IPS DF 6.9 (cell line): ENCODE measurements around the gene NADSYN1.

Experiments
- DNase-seq: peaks from one replicate; pipeline ENCODE4 v3.0.0-alpha.2; 2013; ENCODE audit warnings: low read depth, low spot score
- H3K27ac ChIP-seq: one replicate; pipeline ENCODE4 v1.5.1; 2013; ENCODE audit warnings: low read length, control low read depth
- H3K27me3 ChIP-seq: 2 replicates; pipeline ENCODE4 v1.6.1; 2013; ENCODE audit warnings: mild to moderate bottlenecking, low read length; ENCODE audit not compliant: control insufficient read depth, insufficient read depth
- H3K36me3 ChIP-seq: 2 replicates; pipeline ENCODE4 v1.6.1; 2013; ENCODE audit warnings: low read length; ENCODE audit not compliant: control insufficient read depth, insufficient read depth
- H3K4me1 ChIP-seq: 2 replicates; pipeline ENCODE4 v1.6.1; 2013; ENCODE audit warnings: low read length; ENCODE audit not compliant: control insufficient read depth, insufficient read depth
- H3K4me3 ChIP-seq: 2 replicates; pipeline ENCODE4 v1.5.1; 2013; ENCODE audit warnings: mild to moderate bottlenecking, low read length
- H3K9me3 ChIP-seq: 2 replicates; pipeline ENCODE4 v1.6.1; 2013; ENCODE audit warnings: low read length, inconsistent platforms; ENCODE audit not compliant: control insufficient read depth, insufficient read depth
- WGBS: extraction: QIAGEN DNeasy Blood & Tissue Kit; methylation state at CpG from one replicate; pipeline ENCODE4 v1.1.7; 2013; ENCODE audit warnings: mixed read lengths, missing lambda C conversion rate; ENCODE audit not compliant: insufficient read length, insufficient coverage; 5-methylcytosine and 5-hydroxymethylcytosine counted together

Gene NADSYN1

DNA sequence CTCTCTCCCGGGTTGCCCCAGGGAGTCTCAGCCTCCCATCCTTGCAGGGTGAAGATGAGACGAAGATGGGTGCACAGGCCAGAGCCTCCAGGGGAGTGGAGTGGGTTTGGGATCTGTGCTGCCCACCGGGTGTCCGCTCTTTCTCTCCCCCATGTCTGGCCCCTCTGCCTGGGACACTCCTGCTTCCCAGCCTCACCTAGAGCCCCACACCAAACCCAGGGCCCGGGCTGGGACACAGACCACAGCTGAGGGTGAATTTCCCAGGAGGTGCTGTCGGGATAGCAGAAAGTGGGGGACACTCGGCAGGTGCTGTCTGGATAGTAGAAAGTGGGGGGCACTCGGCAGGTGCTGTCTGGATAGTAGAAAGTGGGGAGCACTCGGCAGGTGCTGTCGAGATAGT is 49.0 kb downstream of the NADSYN1 start:
- H3K27ac ChIP-seq = no peak overlapping the region
- no peak overlapping the region for H3K4me3 ChIP-seq
- no peak for DNase-seq
- WGBS = no CpG with 5 or more reads among the region's 10 CpGs
- no peaks in the 10 kb centered on the region for H3K27me3 ChIP-seq
- H3K9me3 ChIP-seq = no peaks in the 10 kb centered on the region
- peaks cover 7% of the 10 kb centered on the region for H3K36me3 ChIP-seq
- peaks cover 2% of the 10 kb centered on the region; the same call in 1 of the 2 replicates for H3K4me1 ChIP-seq

DNA sequence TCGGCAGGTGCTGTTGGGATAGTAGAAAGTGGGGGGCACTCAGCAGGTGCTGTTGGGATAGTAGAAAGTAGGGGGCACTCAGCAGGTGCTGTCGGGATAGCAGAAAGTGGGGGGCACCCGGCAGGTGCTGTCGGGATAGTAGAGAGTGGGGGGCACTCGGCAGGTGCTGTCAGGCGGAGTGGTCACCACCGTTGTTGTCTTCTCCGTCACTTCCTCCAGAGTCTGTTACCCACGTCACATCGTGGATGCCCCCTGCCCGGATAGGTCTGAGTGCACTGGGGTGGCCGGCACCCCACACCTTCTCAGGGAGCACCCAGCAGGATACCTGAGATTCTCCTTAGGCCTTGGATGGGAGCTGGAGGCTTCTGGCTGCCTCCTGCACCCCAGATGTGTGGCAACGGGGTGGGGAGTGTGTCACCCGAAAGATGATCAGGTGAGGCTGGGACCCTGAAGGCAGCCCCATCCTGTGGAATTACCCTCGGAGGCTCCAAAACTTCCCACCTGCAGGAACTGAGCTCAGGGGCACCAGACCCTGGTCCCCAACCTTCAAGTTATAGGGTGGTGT is 50.0 kb downstream of the NADSYN1 start:
- Histone ChIP-seq H3K27ac (no peak overlapping the region), H3K4me1 (peaks cover 2% of the 10 kb centered on the region; the same call in 1 of the 2 replicates)
- no CpG with 5 or more reads among the region's 15 CpGs for WGBS

DNA sequence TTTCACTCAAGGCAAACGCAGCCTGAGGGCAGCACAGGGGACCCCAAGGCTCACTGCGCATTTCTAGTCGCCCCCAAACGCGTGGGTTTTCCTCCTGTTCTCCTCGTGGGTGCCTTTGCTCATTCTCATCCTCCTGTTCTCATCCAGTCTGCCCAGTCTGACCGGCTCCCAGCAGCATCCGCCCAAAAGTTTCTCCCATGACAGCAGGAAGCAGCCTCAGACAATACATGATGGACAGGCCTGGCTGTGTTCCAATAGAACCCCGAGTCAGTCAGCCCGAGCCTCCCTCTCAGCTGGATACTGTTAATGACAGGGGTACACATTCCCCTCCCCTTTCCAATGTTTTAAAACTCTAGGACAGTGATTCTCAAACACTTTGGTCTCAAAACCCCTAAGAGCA is 51.5 kb downstream of the NADSYN1 start:
- Histone ChIP-seq H3K27me3 (no peaks in the 10 kb centered on the region), H3K4me1 (peaks cover 2% of the 10 kb centered on the region; the same call in 1 of the 2 replicates), H3K27ac (no peak overlapping the region), H3K4me3 (no peak overlapping the region), H3K9me3 (no peaks in the 10 kb centered on the region; the same call in 1 of the 2 replicates), H3K36me3 (no peaks in the 10 kb centered on the region)
- no CpG with 5 or more reads among the region's 10 CpGs for WGBS
- DNase-seq = no peak

More for the DNA sequence above, 50.0 kb downstream of the NADSYN1 start:
- Histone ChIP-seq H3K9me3 (no peaks in the 10 kb centered on the region), H3K4me3 (no peak overlapping the region), H3K36me3 (peaks cover 7% of the 10 kb centered on the region), H3K27me3 (no peaks in the 10 kb centered on the region)
- no peak for DNase-seq

DNA sequence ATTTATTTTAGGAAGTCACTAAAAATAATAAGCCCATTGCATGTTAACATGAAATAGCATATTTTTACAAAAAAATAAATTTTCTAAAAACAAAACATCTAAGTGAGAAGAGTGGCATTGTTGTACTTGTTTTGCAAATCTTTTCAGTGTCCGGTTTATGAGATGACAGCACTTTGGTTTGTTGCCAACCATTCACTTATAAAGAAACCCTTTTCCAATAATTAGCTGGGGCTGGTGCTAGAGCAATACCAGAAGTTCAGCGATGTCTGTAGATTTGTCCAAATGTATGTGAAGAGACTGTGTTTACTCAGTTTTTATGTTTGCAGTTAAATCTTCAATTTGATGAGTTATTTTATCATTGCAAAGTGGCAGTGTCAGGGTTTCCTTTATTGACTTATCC is 52.0 kb downstream of the NADSYN1 start:
- H3K4me3 ChIP-seq = no peak overlapping the region
- H3K36me3 ChIP-seq = no peaks in the 10 kb centered on the region
- no peak for DNase-seq
- H3K4me1 ChIP-seq = peaks cover 2% of the 10 kb centered on the region; the same call in 1 of the 2 replicates
- no CpG with 5 or more reads among the region's 2 CpGs for WGBS
- H3K9me3 ChIP-seq = no peaks in the 10 kb centered on the region; the same call in 1 of the 2 replicates
- H3K27me3 ChIP-seq = no peaks in the 10 kb centered on the region
- H3K27ac ChIP-seq = no peak overlapping the region

DNA sequence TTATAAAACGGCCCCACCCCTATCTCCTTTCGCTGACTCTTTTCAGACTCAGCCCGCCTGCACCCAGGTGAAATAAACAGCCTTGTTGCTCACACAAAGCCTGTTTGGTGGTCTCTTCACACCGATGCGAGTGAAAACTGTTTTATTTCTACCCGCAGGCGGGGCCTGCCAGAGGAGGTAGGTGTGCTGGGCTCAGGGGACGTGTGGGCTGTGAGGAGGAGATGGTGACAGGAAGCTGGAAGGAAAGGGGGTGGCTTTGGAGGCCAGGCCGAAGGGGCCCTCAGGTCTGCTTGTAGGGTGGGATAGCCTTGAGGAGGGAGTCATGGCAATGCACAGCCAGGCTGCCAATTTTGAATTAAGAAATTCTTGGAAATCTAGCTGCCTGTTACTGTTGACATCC is 52.8 kb downstream of the NADSYN1 start:
- no CpG with 5 or more reads among the region's 9 CpGs for WGBS
- H3K9me3 ChIP-seq = no peaks in the 10 kb centered on the region; the same call in 1 of the 2 replicates
- no peak for DNase-seq
- no peaks in the 10 kb centered on the region for H3K27me3 ChIP-seq
- peaks cover 2% of the 10 kb centered on the region; the same call in 1 of the 2 replicates for H3K4me1 ChIP-seq
- no peak overlapping the region for H3K27ac ChIP-seq
- no peak overlapping the region for H3K4me3 ChIP-seq
- no peaks in the 10 kb centered on the region for H3K36me3 ChIP-seq

DNA sequence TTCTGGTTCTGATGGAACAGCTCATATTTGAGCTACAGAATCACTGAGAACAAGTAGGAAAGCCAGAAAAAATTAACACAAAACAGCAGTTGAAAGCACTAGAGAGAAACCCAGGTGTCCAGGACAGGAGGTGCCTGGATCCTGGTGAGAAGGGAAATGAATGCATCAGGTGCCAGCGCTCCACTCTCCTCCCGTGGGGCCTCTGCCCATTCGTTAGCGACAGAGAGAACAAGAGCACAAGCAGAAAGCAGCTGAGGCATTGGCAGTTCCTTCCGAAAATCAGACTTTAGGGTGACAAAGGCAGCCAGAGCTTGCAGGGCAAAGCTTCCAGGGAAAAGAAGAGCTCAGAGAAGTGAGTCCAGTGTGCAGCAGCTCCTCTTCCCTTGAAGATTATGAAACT is 54.1 kb downstream of the NADSYN1 start:
- Histone ChIP-seq H3K4me3 (no peak overlapping the region), H3K9me3 (no peaks in the 10 kb centered on the region; the same call in 1 of the 2 replicates), H3K4me1 (peaks cover 2% of the 10 kb centered on the region; the same call in 1 of the 2 replicates), H3K27ac (no peak overlapping the region), H3K36me3 (no peaks in the 10 kb centered on the region), H3K27me3 (no peaks in the 10 kb centered on the region)
- WGBS = no CpG with 5 or more reads among the region's 5 CpGs
- no peak for DNase-seq

GRCh38 chr11:71518506-71519471 is 65.8 kb downstream of the NADSYN1 start:
- Histone ChIP-seq H3K9me3 (no peaks in the 10 kb centered on the region), H3K4me3 (no peak overlapping the region), H3K27me3 (no peaks in the 10 kb centered on the region), H3K27ac (no peak overlapping the region), H3K36me3 (no peaks in the 10 kb centered on the region), H3K4me1 (no peaks in the 10 kb centered on the region)
- WGBS = no CpG with 5 or more reads among the region's 55 CpGs
- DNase-seq = no peak

DNA sequence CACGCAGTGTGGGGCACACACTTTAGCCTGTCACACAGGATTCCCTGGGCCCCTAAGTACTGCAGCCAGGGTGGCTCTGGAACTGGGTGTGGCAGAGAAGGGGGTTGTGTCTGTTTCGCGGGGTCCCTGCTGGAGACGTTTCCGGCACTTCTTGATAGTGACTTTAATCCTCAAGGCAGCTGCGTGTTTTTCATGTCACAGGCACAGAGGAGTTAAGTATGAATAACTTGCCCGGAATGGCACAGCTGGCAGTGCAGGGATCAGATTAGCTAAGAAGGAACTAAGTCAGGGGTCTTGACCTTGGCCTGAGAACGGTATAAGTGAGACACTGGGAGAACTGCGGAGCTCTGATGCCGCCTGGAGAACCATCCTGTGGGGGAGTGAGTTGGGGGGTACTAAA is 66.5 kb downstream of the NADSYN1 start:
- DNase-seq = no peak
- Histone ChIP-seq H3K4me3 (no peak overlapping the region), H3K36me3 (no peaks in the 10 kb centered on the region), H3K9me3 (no peaks in the 10 kb centered on the region), H3K27ac (no peak overlapping the region), H3K27me3 (no peaks in the 10 kb centered on the region), H3K4me1 (no peaks in the 10 kb centered on the region)
- WGBS = no CpG with 5 or more reads among the region's 10 CpGs

GRCh38 chr11:71525188-71525937 is 72.4 kb downstream of the NADSYN1 start:
- Histone ChIP-seq H3K36me3 (no peaks in the 10 kb centered on the region), H3K27ac (no peak overlapping the region), H3K27me3 (no peaks in the 10 kb centered on the region), H3K4me3 (no peak overlapping the region), H3K4me1 (no peaks in the 10 kb centered on the region), H3K9me3 (no peaks in the 10 kb centered on the region)
- DNase-seq = no peak
- no CpG with 5 or more reads among the region's 3 CpGs for WGBS

DNA sequence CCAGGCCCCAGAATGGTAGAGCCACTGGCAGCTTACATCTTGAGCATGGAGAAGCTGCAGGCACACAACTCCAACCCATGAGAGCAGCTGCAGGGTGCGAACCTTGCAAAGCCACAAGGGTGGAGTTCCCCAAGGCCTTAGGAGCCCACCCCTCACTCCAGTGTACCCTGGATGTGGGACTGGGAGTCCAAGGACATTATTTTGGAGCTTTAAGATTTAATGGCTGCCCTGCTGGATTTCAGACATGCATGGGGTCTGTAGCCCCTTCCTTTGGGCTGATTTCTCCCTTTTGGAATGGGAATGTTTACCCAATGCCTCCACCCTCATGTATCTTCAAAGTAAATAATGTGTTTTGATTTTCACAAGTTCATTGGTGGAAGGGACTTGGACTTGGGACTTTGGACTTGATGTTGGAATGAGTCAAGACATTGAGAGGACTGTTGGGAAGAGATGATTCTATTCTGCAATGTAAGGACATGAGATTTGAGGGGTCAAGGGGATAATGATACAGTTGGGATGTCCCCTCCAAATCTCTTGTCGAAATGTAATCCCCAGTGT is 73.0 kb downstream of the NADSYN1 start:
- Histone ChIP-seq H3K27me3 (no peaks in the 10 kb centered on the region), H3K4me1 (no peaks in the 10 kb centered on the region), H3K36me3 (no peaks in the 10 kb centered on the region), H3K27ac (no peak overlapping the region), H3K4me3 (no peak overlapping the region), H3K9me3 (no peaks in the 10 kb centered on the region)
- DNase-seq = no peak
- no CpG with 5 or more reads among the region's 2 CpGs for whole genome bisulfite sequencing
